ENCODE measurements around the gene DOCK2.

- TF ChIP-seq CTCF (IDR thresholded peaks at IDR 0.05) (no peak), POLR2A (IDR thresholded peaks at IDR 0.05) (no peak)
Observed at GRCh38 chr5:169848792-169849191, 211.7 kb downstream of the DOCK2 start.
